H9 (cell line): ENCODE results near the gene PRKCI. TPM values are rescaled to one million over a fixed set of nuclear protein-coding genes. Genes with fewer than 3 reads are reported as not detected.

ENCODE experiments used
- DNase-seq: peaks from one replicate; pipeline ENCODE4 v3.0.0-alpha.2; 2017
- H2AFZ ChIP-seq: one replicate; pipeline ENCODE4 v1.6.1; 2013; ENCODE audit warnings: mild to moderate bottlenecking, low read length, control low read depth, moderate library complexity
- H2AK5ac ChIP-seq: 2 replicates; pipeline ENCODE4 v1.6.1; 2013; ENCODE audit warnings: low read length, control low read depth, mixed read lengths; ENCODE audit not compliant: insufficient read length
- H2BK120ac ChIP-seq: one replicate; pipeline ENCODE4 v1.6.1; 2013; ENCODE audit warnings: low read depth, mild to moderate bottlenecking, low read length, control low read depth, inconsistent platforms; ENCODE audit not compliant: poor library complexity, severe bottlenecking
- H2BK12ac ChIP-seq: 2 replicates; pipeline ENCODE4 v1.6.1; 2013; ENCODE audit warnings: low read length, control low read depth, mixed read lengths, low read depth; ENCODE audit not compliant: insufficient read length
- H2BK15ac ChIP-seq: 2 replicates; pipeline ENCODE4 v1.6.1; 2013; ENCODE audit warnings: low read depth, low read length, control low read depth
- H2BK20ac ChIP-seq: one replicate; pipeline ENCODE4 v1.6.1; 2013; ENCODE audit warnings: low read depth, mild to moderate bottlenecking, low read length, control low read depth, inconsistent platforms; ENCODE audit not compliant: poor library complexity, severe bottlenecking
- H2BK5ac ChIP-seq: 2 replicates; pipeline ENCODE4 v1.6.1; 2013; ENCODE audit warnings: low read length, control low read depth, mixed read lengths; ENCODE audit not compliant: insufficient read length
- H3K14ac ChIP-seq: 2 replicates; pipeline ENCODE4 v1.6.1; 2013; ENCODE audit warnings: low read length, control low read depth; ENCODE audit not compliant: insufficient read depth
- H3K18ac ChIP-seq: 2 replicates; pipeline ENCODE4 v1.6.1; 2013; ENCODE audit warnings: low read depth, mild to moderate bottlenecking, mixed read lengths, low read length, control low read depth; ENCODE audit not compliant: insufficient read length
- H3K23ac ChIP-seq: 2 replicates; pipeline ENCODE4 v1.6.1; 2013; ENCODE audit warnings: low read length, control low read depth, mixed read lengths, low read depth; ENCODE audit not compliant: insufficient read length
- H3K23me2 ChIP-seq: 2 replicates; pipeline ENCODE4 v1.6.1; 2013; ENCODE audit warnings: low read depth, mild to moderate bottlenecking, mixed read lengths, low read length, control low read depth; ENCODE audit not compliant: insufficient read length, poor library complexity, severe bottlenecking
- H3K27ac ChIP-seq: 2 replicates; pipeline ENCODE4 v1.5.1; 2013; ENCODE audit warnings: low read length, control low read depth, mixed read lengths, low read depth; ENCODE audit not compliant: insufficient read length
- H3K27me3 ChIP-seq: 2 replicates; pipeline ENCODE4 v1.6.1; 2013; ENCODE audit warnings: low read length, control low read depth, inconsistent platforms; ENCODE audit not compliant: insufficient read depth
- H3K4ac ChIP-seq: 2 replicates; pipeline ENCODE4 v1.6.1; 2013; ENCODE audit warnings: low read depth, mild to moderate bottlenecking, control low read depth, inconsistent platforms, low read length, moderate library complexity
- H3K4me1 ChIP-seq: 2 replicates; pipeline ENCODE4 v1.6.1; 2013; ENCODE audit warnings: low read length, control low read depth, inconsistent platforms; ENCODE audit not compliant: insufficient read depth
- H3K4me2 ChIP-seq: 2 replicates; pipeline ENCODE4 v1.6.1; 2013; ENCODE audit warnings: low read length, control low read depth, mixed read lengths; ENCODE audit not compliant: insufficient read length, insufficient read depth
- H3K56ac ChIP-seq: 2 replicates; pipeline ENCODE4 v1.6.1; 2013; ENCODE audit warnings: low read depth, mild to moderate bottlenecking, mixed read lengths, low read length, control low read depth; ENCODE audit not compliant: insufficient read length
- H3K79me1 ChIP-seq: 2 replicates; pipeline ENCODE4 v1.6.1; 2013; ENCODE audit warnings: low read depth, mild to moderate bottlenecking, moderate library complexity, low read length, control low read depth, inconsistent platforms; ENCODE audit not compliant: insufficient read depth, poor library complexity, severe bottlenecking
- H3K79me2 ChIP-seq: 2 replicates; pipeline ENCODE4 v1.6.1; 2013; ENCODE audit warnings: low read length, control low read depth, inconsistent platforms; ENCODE audit not compliant: insufficient read depth
- H3K9ac ChIP-seq: 2 replicates; pipeline ENCODE4 v1.6.1; 2013; ENCODE audit warnings: low read length, control low read depth, mixed read lengths; ENCODE audit not compliant: insufficient read length; ENCODE audit errors: extremely low read depth
- H3K9me3 ChIP-seq: one replicate; pipeline ENCODE4 v1.6.1; 2013; ENCODE audit warnings: low read depth, low read length, inconsistent platforms; ENCODE audit not compliant: control insufficient read depth
- H3T11ph ChIP-seq: one replicate; pipeline ENCODE4 v1.6.1; 2013; ENCODE audit warnings: mild to moderate bottlenecking, low read length, control low read depth, inconsistent platforms
- H4K20me1 ChIP-seq: one replicate; pipeline ENCODE4 v1.6.1; 2013; ENCODE audit not compliant: control insufficient read depth, insufficient read length, insufficient read depth
- H4K5ac ChIP-seq: 2 replicates; pipeline ENCODE4 v1.6.1; 2013; ENCODE audit warnings: low read depth, mild to moderate bottlenecking, mixed read lengths, low read length, control low read depth; ENCODE audit not compliant: insufficient read length
- H4K8ac ChIP-seq: replicated peaks from 2 replicates; pipeline ENCODE4 v1.6.1; 2013; ENCODE audit warnings: low read length, control low read depth, mixed read lengths, low read depth; ENCODE audit not compliant: insufficient read length
- H4K91ac ChIP-seq: 2 replicates; pipeline ENCODE4 v1.6.1; 2013; ENCODE audit warnings: low read depth, mild to moderate bottlenecking, moderate library complexity, mixed read lengths, low read length, control low read depth; ENCODE audit not compliant: insufficient read length
- H3K27ac Mint-ChIP-seq, 3 experiments: 2 replicates in 2 of 3; 3 replicates in 1 of 3; pipeline ENCODE4 v1.8.0; 2020 to 2021; ENCODE audit warnings: mixed read lengths in 3 of 3, mild to moderate bottlenecking in 1 of 3, moderate library complexity in 1 of 3
- H3K27me3 Mint-ChIP-seq: 2 replicates; pipeline ENCODE4 v1.8.0; 2021; ENCODE audit warnings: low read depth, mild to moderate bottlenecking, moderate library complexity, mixed read lengths
- H3K36me3 Mint-ChIP-seq, 3 experiments: 2 replicates in 2 of 3; 3 replicates in 1 of 3; pipeline ENCODE4 v1.8.0; 2020 to 2021; ENCODE audit warnings: low read depth in 3 of 3, mixed read lengths in 3 of 3; ENCODE audit not compliant: insufficient read depth in 1 of 3
- H3K4me1 Mint-ChIP-seq, 2 experiments: 2 replicates each; pipeline ENCODE4 v1.8.0; 2020; ENCODE audit warnings: mixed read lengths in 2 of 2
- H3K4me3 Mint-ChIP-seq, 2 experiments: 2 replicates in 1 of 2; 3 replicates in 1 of 2; pipeline ENCODE4 v1.8.0; 2020 to 2021; ENCODE audit warnings: mild to moderate bottlenecking in 2 of 2, mixed read lengths in 2 of 2, moderate library complexity in 1 of 2
- H3K9me3 Mint-ChIP-seq, 2 experiments: 2 replicates in 1 of 2; 3 replicates in 1 of 2; pipeline ENCODE4 v1.8.0; 2020; ENCODE audit warnings: mild to moderate bottlenecking in 2 of 2, mixed read lengths in 2 of 2, moderate library complexity in 1 of 2
- WGBS: extraction: QIAGEN DNeasy Blood & Tissue Kit; methylation state at CpG from one replicate; pipeline ENCODE4 v1.1.7; 2013; ENCODE audit warnings: missing lambda C conversion rate, low lambda C conversion rate, mixed read lengths; ENCODE audit not compliant: insufficient read length; ENCODE audit errors: extremely low coverage; 5-methylcytosine and 5-hydroxymethylcytosine counted together
- total RNA-seq: library from RNA; stranded (reverse); gene quantifications from 2 replicates; pipeline ENCODE4 v1.2.1, GENCODE V29; 2021
- TF ChIP-seq, protein P1 (sequence below): fragments of 200-600 bp; sonication (generic); conservative IDR thresholded peaks from 3 replicates; pipeline ENCODE4 v1.8.0; 2021; ENCODE audit warnings: antibody characterized with exemption, mild to moderate bottlenecking

The PRKCI gene
- total RNA-seq, 1 experiment from 2014 or later, result 71.1 TPM

GRCh38 chr3:170274641-170275040 lies 52.4 kb downstream of the PRKCI start:
- Histone ChIP-seq H4K5ac (no peak overlapping the region), H3K23me2 (no peaks in the 10 kb centered on the region), H2BK12ac (no peak overlapping the region), H2BK15ac (no peak overlapping the region), H4K8ac (no peak overlapping the region), H3K27ac (no peak overlapping the region), H2BK5ac (no peak overlapping the region), H2AK5ac (no peak overlapping the region), H4K91ac (no peak overlapping the region), H3K9me3 (no peaks in the 10 kb centered on the region), H2AFZ (no peak overlapping the region), H3T11ph (no peak overlapping the region), H3K27me3 (no peaks in the 10 kb centered on the region), H3K4me2 (no peak overlapping the region), H3K79me2 (no peaks in the 10 kb centered on the region), H4K20me1 (no peaks in the 10 kb centered on the region), H3K4ac (no peak overlapping the region), H3K56ac (no peak overlapping the region), H2BK20ac (no peak overlapping the region), H2BK120ac (no peak overlapping the region), H3K23ac (no peak overlapping the region), H3K9ac (no peak overlapping the region), H3K79me1 (no peaks in the 10 kb centered on the region), H3K18ac (no peak overlapping the region), H3K4me1 (no peaks in the 10 kb centered on the region), H3K14ac (no peak overlapping the region)
- TF ChIP-seq, protein P1, sequence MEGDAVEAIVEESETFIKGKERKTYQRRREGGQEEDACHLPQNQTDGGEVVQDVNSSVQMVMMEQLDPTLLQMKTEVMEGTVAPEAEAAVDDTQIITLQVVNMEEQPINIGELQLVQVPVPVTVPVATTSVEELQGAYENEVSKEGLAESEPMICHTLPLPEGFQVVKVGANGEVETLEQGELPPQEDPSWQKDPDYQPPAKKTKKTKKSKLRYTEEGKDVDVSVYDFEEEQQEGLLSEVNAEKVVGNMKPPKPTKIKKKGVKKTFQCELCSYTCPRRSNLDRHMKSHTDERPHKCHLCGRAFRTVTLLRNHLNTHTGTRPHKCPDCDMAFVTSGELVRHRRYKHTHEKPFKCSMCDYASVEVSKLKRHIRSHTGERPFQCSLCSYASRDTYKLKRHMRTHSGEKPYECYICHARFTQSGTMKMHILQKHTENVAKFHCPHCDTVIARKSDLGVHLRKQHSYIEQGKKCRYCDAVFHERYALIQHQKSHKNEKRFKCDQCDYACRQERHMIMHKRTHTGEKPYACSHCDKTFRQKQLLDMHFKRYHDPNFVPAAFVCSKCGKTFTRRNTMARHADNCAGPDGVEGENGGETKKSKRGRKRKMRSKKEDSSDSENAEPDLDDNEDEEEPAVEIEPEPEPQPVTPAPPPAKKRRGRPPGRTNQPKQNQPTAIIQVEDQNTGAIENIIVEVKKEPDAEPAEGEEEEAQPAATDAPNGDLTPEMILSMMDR, result no peak
- Mint-ChIP-seq H3K9me3 (no peaks in the 10 kb centered on the region), H3K36me3 (peaks cover 35 to 78% (median 72%) of the 10 kb centered on the region in 3 experiments), H3K4me3 (no peak overlapping the region), H3K4me1 (no peaks in the 10 kb centered on the region), H3K27ac (no peak overlapping the region), H3K27me3 (no peaks in the 10 kb centered on the region)
- DNase-seq, result no peak
- 100% methylated on average over 1 of the region's 2 CpGs for WGBS
